ENCODE results near the gene MLPH. TPM values are rescaled to one million over a fixed set of nuclear protein-coding genes. Genes with fewer than 3 reads are reported as not detected.

Gene MLPH
- total RNA-seq, 6 experiments from 2014 or later, result 20.8 to 52.8 (median 35.1) TPM

DNA sequence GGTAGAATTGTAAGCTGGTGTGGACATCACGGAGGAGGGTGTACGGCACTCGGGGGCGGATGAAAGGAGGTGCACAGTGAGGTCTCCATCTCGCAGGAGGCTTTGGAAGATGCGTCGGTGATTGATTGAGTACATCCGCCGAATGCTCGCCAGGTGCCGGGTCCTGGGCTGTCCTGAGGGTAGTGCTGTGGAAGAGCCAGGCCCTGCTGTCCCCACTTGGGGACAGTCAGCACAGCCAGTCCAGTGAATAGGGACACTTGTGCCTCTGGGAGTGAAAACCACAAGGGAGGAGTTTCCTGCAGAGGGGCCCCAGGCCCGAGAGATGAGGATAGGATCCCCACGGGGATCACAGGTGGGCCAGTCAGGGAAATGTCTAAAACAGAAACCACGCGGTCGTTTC, 28.1 kb downstream of the MLPH start:
- Histone ChIP-seq H3K27ac (peak overlapping the region in 2 of 3 donors; percentile 47 to 97), H3K27me3 (no peaks in the 10 kb centered on the region), H3K9me3 (no peaks in the 10 kb centered on the region), H3K4me1 (peaks cover 0 to 41% (median 13%) of the 10 kb centered on the region in 4 donors), H3K4me3 (no peak overlapping the region), H3K36me3 (peaks cover 0 to 6% (median 2%) of the 10 kb centered on the region in 4 donors)
- 85% methylated on average over 8 of the region's 16 CpGs for WGBS (ENCODE audit: insufficient coverage, low coverage, low lambda C conversion rate, missing lambda C conversion rate)
- TF ChIP-seq, protein P1, sequence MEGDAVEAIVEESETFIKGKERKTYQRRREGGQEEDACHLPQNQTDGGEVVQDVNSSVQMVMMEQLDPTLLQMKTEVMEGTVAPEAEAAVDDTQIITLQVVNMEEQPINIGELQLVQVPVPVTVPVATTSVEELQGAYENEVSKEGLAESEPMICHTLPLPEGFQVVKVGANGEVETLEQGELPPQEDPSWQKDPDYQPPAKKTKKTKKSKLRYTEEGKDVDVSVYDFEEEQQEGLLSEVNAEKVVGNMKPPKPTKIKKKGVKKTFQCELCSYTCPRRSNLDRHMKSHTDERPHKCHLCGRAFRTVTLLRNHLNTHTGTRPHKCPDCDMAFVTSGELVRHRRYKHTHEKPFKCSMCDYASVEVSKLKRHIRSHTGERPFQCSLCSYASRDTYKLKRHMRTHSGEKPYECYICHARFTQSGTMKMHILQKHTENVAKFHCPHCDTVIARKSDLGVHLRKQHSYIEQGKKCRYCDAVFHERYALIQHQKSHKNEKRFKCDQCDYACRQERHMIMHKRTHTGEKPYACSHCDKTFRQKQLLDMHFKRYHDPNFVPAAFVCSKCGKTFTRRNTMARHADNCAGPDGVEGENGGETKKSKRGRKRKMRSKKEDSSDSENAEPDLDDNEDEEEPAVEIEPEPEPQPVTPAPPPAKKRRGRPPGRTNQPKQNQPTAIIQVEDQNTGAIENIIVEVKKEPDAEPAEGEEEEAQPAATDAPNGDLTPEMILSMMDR (IDR thresholded peaks at IDR 0.05), result no peak
- no peak for TF ChIP-seq POLR2A (IDR thresholded peaks at IDR 0.05)
- DNase-seq (no peak), ATAC-seq (no peak)
- intact Hi-C loops (cut with DNase I), result loop anchor here in 1 of 2 donors (5.0 kb wide), 1 partner anchor 52 kb away; the partner anchor contains the start of gene PRLH

DNA sequence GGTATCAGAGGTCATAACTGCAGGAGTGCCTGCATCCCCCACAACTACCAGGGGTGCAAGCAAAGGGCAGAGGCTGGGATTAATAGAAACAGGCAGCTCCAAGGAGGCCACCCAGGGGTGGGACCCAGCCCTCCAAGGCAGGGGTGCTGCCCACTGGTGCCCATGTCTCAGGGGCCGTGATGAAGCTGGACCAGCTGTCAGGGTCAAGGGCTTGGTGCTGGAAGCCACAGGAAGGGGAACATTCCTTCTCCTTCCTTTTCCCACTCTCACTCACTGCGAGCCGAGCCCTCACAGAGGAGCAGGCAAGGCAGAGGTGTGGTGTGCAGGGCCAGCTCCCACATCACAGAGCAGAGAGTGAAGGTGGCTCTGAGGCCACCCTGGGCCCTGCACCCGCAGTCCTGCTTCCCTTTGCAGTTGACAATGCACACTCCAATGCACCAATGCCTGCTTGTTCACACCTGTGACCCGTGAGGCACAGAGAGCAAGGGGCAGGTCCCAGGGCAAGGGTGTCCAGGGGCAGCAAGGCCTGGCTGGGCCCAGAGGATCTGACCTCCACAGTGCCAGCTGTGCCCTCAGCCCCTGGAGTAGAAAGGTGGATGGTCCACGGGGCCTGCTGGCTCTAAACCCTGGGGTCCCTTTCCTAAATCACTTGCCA, 28.7 kb downstream of the MLPH start:
- H3K9me3 ChIP-seq, result no peaks in the 10 kb centered on the region

DNA sequence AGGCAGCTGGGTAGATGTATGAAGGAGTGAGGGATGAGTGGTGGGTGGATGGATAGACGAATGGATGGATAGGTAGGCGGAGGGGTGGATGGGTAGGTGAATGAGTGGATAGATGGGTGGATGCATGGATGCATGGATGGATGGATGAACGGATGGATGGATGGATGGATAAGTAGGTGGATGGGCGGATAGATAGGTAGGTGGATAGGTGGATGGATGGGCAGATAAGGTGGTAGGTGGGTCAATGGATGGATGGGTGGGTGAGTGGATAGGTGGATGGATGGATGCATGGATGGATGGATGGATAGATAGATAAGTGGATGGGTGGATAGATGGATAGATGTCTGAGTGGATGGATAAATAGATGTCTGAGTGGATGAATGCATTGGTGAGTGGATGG, 30.1 kb downstream of the MLPH start:
- no peak overlapping the region for H3K27ac ChIP-seq
- intact Hi-C loops (cut with DNase I), result loop anchor here in 1 of 2 donors (5.0 kb wide), 1 partner anchor 50 kb away; the partner anchor contains the start of gene PRLH
- no peaks in the 10 kb centered on the region for H3K9me3 ChIP-seq
- no peaks in the 10 kb centered on the region for H3K36me3 ChIP-seq
- H3K4me3 ChIP-seq, result no peak overlapping the region
- peaks cover 0 to 49% (median 17%) of the 10 kb centered on the region in 4 donors for H3K4me1 ChIP-seq
- TF ChIP-seq, protein P1 (IDR thresholded peaks at IDR 0.05), result no peak
- TF ChIP-seq POLR2A (IDR thresholded peaks at IDR 0.05), result no peak
- ATAC-seq (no peak), DNase-seq (no peak)
- WGBS (ENCODE audit: insufficient coverage, low coverage, low lambda C conversion rate, missing lambda C conversion rate), result 100% methylated on average over 4 of the region's 4 CpGs
- H3K27me3 ChIP-seq, result no peaks in the 10 kb centered on the region

More for the DNA sequence above, 28.7 kb downstream of the MLPH start:
- peaks cover 0 to 42% (median 15%) of the 10 kb centered on the region in 4 donors for H3K4me1 ChIP-seq
- H3K36me3 ChIP-seq, result peaks cover 0 to 6% (median 2%) of the 10 kb centered on the region in 4 donors
- DNase-seq, result no peak
- no peak overlapping the region for H3K4me3 ChIP-seq
- no peak for TF ChIP-seq POLR2A (IDR thresholded peaks at IDR 0.05)
- TF ChIP-seq, protein P1 (IDR thresholded peaks at IDR 0.05), result no peak
- peak overlapping the region in 2 of 3 donors; percentile 47 to 97 for H3K27ac ChIP-seq
- ATAC-seq, result no peak
- H3K27me3 ChIP-seq, result no peaks in the 10 kb centered on the region
- intact Hi-C loops (cut with DNase I), result loop anchor here in 1 of 2 donors (5.0 kb wide), 1 partner anchor 52 kb away; the partner anchor contains the start of gene PRLH
- 50% methylated on average over 1 of the region's 6 CpGs for WGBS (ENCODE audit: insufficient coverage, low coverage, low lambda C conversion rate, missing lambda C conversion rate)

DNA sequence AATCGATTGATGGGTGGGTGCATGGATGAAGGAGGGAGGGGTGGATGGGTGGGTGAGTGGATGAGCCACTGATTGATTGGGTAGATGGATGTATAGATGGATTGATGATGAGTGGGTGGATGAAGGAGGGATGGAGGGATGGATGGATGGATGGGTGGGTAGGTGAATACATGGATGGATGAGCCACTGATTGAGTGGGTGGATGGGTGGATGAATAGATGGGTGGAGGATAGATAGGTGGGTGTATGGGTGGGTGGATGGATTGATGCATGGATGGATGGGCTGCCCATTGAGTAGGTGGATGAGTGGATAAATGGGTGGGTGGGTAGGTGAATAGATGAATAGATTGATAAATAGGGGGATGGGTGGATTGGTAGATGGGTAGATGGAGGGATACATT, 30.9 kb downstream of the MLPH start:
- ATAC-seq (no peak), DNase-seq (no peak)
- H3K36me3 ChIP-seq, result no peaks in the 10 kb centered on the region
- intact Hi-C loops (cut with DNase I), result loop anchor here in 1 of 2 donors (5.0 kb wide), 1 partner anchor 49 kb away; the partner anchor contains the start of gene PRLH
- H3K4me3 ChIP-seq, result no peak overlapping the region
- no peaks in the 10 kb centered on the region for H3K9me3 ChIP-seq
- WGBS (ENCODE audit: insufficient coverage, low coverage, low lambda C conversion rate, missing lambda C conversion rate), result 75% methylated on average over 1 of the region's 1 CpG
- H3K27ac ChIP-seq, result no peak overlapping the region
- TF ChIP-seq, protein P1 (IDR thresholded peaks at IDR 0.05), result no peak
- TF ChIP-seq POLR2A (IDR thresholded peaks at IDR 0.05), result no peak
- no peaks in the 10 kb centered on the region for H3K27me3 ChIP-seq
- H3K4me1 ChIP-seq, result peaks cover 0 to 43% (median 16%) of the 10 kb centered on the region in 4 donors
